Progenitor cell of endocrine pancreas (in vitro differentiated cells): ENCODE results near the gene FLOT2. TPM values are rescaled to one million over a fixed set of nuclear protein-coding genes. Genes with fewer than 3 reads are reported as not detected.

ENCODE experiments used
- microRNA-seq: library from miRNA; unstranded; fragments of <30 nt; microRNA quantifications from one replicate; pipeline ENCODE4 v1.1.0, GENCODE V29; 2020; ENCODE audit warnings: borderline number of aligned reads; ENCODE audit not compliant: unreplicated experiment
- total RNA-seq: library from RNA; stranded (reverse); gene quantifications from 2 replicates; pipeline ENCODE4 v1.2.1, GENCODE V29; 2021

FLOT2 gene
- total RNA-seq, 1 donor from 2014 or later: 131 TPM

Small RNA genes lying within 50 kb of the gene (microRNA-seq; reads per million reads assigned to microRNA genes)
- not detected for gene MIR451B

Other genes starting within 250 kb of the FLOT2 start
- gene SDF2, start 235.8 kb downstream of the FLOT2 start, total RNA-seq: 53.3 and 57.9 TPM in 2 replicates
- gene SUPT6H, start 235.5 kb downstream of the FLOT2 start, total RNA-seq: 80.0 and 88.0 TPM in 2 replicates
- gene PROCA1, start 185.8 kb downstream of the FLOT2 start, total RNA-seq: 15.2 and 16.3 TPM in 2 replicates
- 147 and 150 TPM in 2 replicates for gene RAB34, start 179.9 kb downstream of the FLOT2 start, total RNA-seq
- 1,486 and 1,562 TPM in 2 replicates for gene RPL23A, start 177.7 kb downstream of the FLOT2 start, total RNA-seq
- 14.0 and 15.5 TPM in 2 replicates for gene TLCD1, start 171.5 kb downstream of the FLOT2 start, total RNA-seq
- gene NEK8, start 168.9 kb downstream of the FLOT2 start, total RNA-seq: 15.4 and 16.8 TPM in 2 replicates
- gene TRAF4, start 153.7 kb downstream of the FLOT2 start, total RNA-seq: 254 and 260 TPM in 2 replicates
- 48.9 and 58.7 TPM in 2 replicates for gene FAM222B, start 54.9 kb downstream of the FLOT2 start, total RNA-seq
- 49.2 and 49.7 TPM in 2 replicates for gene ERAL1, start 42.7 kb downstream of the FLOT2 start, total RNA-seq
- 22.4 and 25.9 TPM in 2 replicates for gene DHRS13, start 5.3 kb upstream of the FLOT2 start, total RNA-seq
- 70.4 and 71.8 TPM in 2 replicates for gene PHF12, start 53.8 kb upstream of the FLOT2 start, total RNA-seq
- gene SEZ6, start 108.3 kb upstream of the FLOT2 start, total RNA-seq: 9.8 and 10.1 TPM in 2 replicates
- gene PIPOX, start 145.4 kb upstream of the FLOT2 start, total RNA-seq: 4.3 and 5.3 TPM in 2 replicates